HAP-1 (cell line): Measurements from ENCODE around the gene ZEB2.

ENCODE experiments used
- DNase-seq, 2 experiments: peaks; one replicate each; pipeline ENCODE4 v3.0.0-alpha.2; 2016 to 2020; ENCODE audit warnings: low spot score in 2 of 2
- H3K27me3 ChIP-seq: fragments of 250-450 bp; sonication (Bioruptor Pico); 2 replicates; pipeline ENCODE4 v1.5.1; 2020; ENCODE audit warnings: low read depth, mild to moderate bottlenecking, moderate library complexity
- H3K36me3 ChIP-seq: fragments of 250-450 bp; sonication (Bioruptor Pico); replicated peaks from 2 replicates; pipeline ENCODE4 v1.5.1; 2020; ENCODE audit warnings: mild to moderate bottlenecking
- H3K4me1 ChIP-seq: fragments of 250-450 bp; sonication (Bioruptor Pico); 2 replicates; pipeline ENCODE4 v1.5.1; 2020; ENCODE audit warnings: mild to moderate bottlenecking
- H3K4me3 ChIP-seq: fragments of 250-450 bp; sonication (Bioruptor Pico); 2 replicates; pipeline ENCODE4 v1.5.1; 2020; ENCODE audit warnings: mild to moderate bottlenecking, moderate library complexity
- H3K9me3 ChIP-seq: fragments of 250-450 bp; sonication (Bioruptor Pico); 2 replicates; pipeline ENCODE4 v1.5.1; 2020; ENCODE audit warnings: mild to moderate bottlenecking, moderate library complexity
- in situ Hi-C: fragments of 300-500 bp; cut with MboI; formaldehyde crosslinking; loops from 3 replicates; pipeline ENCODE4 v1.14.3; 2020; ENCODE audit warnings: low sequenced_read_pairs, inconsistent platforms, mixed read lengths

The ZEB2 gene

DNA sequence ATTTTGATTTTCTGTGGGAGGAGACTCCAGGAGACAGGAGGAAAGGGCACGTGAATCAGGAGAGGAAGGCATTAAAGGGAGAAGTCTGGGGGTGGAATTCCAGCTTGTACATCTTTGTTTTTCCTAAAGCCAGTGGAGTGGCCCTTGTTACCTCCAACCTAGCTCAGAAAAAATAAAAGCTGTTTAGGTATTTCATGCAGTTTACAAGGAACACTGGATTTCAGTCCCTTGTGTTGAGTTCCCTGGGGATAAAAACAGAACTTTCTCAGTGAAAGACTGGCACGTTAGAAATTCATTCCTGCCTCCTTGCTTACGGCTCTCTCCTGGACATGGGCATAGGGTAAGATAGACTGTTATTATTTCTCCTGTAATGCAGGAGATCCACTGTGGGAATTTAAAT is 170.2 kb downstream of the ZEB2 start:
- Histone ChIP-seq H3K4me3 (no peak overlapping the region), H3K36me3 (no peaks in the 10 kb centered on the region), H3K27me3 (no peaks in the 10 kb centered on the region), H3K4me1 (peaks cover 21% of the 10 kb centered on the region), H3K9me3 (no peaks in the 10 kb centered on the region)
- in situ Hi-C loops: no loop called here
- peak in 1 of 2 experiments; percentile 53 for DNase-seq

DNA sequence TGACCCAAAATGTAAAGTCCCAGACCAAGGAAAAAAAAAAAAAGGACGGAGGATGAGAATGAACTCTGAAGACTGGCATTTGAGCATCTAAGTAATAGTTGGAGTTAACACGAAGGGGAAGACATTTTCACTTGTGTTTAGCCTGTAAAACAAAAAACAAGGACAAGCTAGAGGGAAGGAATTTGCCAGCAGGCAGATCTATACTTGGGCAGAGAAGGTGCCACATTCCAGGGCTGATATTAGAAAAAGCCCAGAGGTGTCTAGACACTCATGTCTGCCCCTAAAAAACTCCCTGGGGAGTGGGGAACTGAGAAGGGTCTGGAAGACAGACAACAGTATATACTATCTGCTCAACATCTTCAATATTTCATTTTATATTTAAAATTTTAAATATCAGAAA is 171.1 kb downstream of the ZEB2 start:
- Histone ChIP-seq H3K9me3 (no peaks in the 10 kb centered on the region), H3K4me3 (no peak overlapping the region), H3K27me3 (no peaks in the 10 kb centered on the region), H3K4me1 (peaks cover 21% of the 10 kb centered on the region), H3K36me3 (no peaks in the 10 kb centered on the region)
- no peak for DNase-seq
- in situ Hi-C loops: no loop called here

DNA sequence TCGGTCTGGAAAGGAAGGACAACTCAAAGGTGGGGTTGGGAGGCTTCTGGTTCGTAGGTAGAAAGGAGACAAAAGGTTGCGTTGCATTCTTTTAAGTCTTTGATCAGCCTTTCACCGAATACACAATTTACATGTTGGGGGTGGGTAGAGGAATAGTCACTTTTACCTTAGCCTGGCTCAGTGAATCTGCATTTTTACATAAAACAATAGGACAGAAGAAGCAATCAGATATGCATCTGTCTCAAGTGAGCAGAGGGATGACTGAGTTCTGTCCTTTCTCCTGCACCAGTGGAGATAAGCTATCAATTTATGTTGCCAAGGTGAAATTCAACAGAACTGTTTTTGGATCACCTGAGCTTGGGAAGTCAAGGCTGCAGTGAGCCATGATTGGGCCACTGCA is 173.7 kb downstream of the ZEB2 start:
- no peak overlapping the region for H3K4me3 ChIP-seq
- peaks cover 13% of the 10 kb centered on the region for H3K4me1 ChIP-seq
- H3K27me3 ChIP-seq: no peaks in the 10 kb centered on the region
- no peaks in the 10 kb centered on the region for H3K36me3 ChIP-seq
- no peak for DNase-seq
- in situ Hi-C loops: no loop called here
- no peaks in the 10 kb centered on the region for H3K9me3 ChIP-seq

DNA sequence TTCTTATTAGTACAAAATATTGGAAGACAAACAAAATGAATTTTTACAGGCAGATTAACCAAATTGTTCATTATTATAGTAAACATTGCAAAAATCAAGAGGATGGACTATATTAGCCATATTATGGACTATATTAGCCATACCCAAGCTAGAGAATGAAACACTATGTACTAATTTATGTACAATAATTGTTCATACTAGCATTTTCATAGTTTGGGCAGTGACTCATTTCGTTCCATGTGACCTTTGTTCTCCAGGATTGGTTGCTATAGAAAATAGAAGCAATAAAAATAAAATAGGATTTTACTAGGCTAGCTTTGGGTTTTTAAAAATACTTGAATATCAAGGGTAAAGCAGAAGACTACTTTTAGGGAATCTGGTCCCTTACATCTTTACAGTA is 176.8 kb downstream of the ZEB2 start:
- Histone ChIP-seq H3K4me3 (no peak overlapping the region), H3K27me3 (no peaks in the 10 kb centered on the region), H3K4me1 (no peaks in the 10 kb centered on the region), H3K36me3 (no peaks in the 10 kb centered on the region), H3K9me3 (no peaks in the 10 kb centered on the region)
- DNase-seq: no peak
- in situ Hi-C loops: no loop called here

DNA sequence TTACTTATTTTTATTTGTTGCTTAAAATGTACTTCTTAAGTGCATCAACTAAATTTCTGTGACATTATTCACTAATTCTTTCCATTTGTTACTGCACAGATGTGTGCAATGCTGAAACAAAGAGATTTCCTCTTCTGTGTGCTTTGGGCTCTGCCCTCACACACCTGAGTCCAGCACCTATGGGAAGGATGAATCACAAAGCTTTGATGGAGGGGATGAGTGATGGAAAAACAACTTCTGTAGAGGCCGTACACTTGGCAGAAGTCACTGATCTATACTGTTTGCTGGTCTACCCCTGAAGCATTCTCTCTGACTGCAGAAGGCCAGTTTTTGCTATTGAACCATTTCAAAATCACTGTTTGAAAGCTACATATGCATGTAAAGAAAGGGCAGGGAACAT is 178.4 kb downstream of the ZEB2 start:
- H3K4me3 ChIP-seq: no peak overlapping the region
- in situ Hi-C loops: no loop called here
- H3K9me3 ChIP-seq: no peaks in the 10 kb centered on the region
- no peaks in the 10 kb centered on the region for H3K36me3 ChIP-seq
- DNase-seq: no peak
- no peaks in the 10 kb centered on the region for H3K27me3 ChIP-seq
- no peaks in the 10 kb centered on the region for H3K4me1 ChIP-seq

DNA sequence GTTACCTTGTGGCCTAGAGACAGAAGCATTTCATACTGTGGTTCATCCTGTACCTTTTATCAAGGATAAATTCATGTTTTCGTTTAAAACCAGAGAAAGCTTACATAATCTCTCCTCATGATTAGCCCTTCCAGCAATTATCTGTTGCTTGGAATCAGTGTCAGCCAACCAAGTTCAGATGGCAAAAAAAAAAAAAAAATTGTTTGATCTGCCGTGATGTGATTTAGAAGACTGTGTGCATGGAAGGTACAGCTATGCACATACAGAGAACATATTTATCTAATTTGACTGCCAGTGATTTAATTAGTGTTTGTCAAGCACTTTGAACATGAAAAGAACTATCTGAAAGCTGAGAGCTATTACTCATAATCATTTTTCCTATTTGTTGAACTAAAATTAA is 180.9 kb downstream of the ZEB2 start:
- Histone ChIP-seq H3K27me3 (no peaks in the 10 kb centered on the region), H3K4me1 (peaks cover 2% of the 10 kb centered on the region), H3K36me3 (no peaks in the 10 kb centered on the region), H3K4me3 (no peak overlapping the region), H3K9me3 (no peaks in the 10 kb centered on the region)
- in situ Hi-C loops: no loop called here
- DNase-seq: no peak

DNA sequence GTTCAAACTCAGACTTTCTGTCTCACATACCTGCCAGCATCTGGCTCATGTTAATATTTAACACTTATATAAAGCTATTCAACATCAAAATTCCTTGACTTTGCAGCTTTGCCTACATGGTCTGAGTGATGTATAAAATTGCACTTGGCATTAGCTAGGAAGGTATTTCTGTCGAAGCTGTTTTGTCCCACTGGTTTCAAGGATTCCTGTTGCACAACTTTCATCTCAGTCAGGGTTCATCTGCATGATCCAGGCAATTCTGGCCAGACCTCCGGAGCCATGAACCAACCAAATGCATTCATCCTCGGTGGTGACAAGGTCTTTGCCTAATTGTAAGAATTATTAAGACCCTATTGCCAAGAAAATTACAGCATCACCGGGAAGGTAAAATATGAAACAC is 185.4 kb downstream of the ZEB2 start:
- H3K9me3 ChIP-seq: peaks cover 3% of the 10 kb centered on the region; the same call in 1 of the 2 replicates
- no peak overlapping the region for H3K4me3 ChIP-seq
- H3K36me3 ChIP-seq: no peaks in the 10 kb centered on the region; the same call in 1 of the 2 replicates
- peaks cover 32% of the 10 kb centered on the region for H3K4me1 ChIP-seq
- DNase-seq: no peak
- H3K27me3 ChIP-seq: no peaks in the 10 kb centered on the region
- in situ Hi-C loops: no loop called here
